Stomach (tissue), 4 donors: Measurements from ENCODE around the gene SOWAHA.

Experiments used
- EP300 ChIP-seq: sonication (generic); formaldehyde crosslinking; IDR thresholded peaks from one replicate; pipeline ENCODE4 v1.6.1; 2017; ENCODE audit warnings: antibody characterized with exemption
- POLR2AphosphoS5 ChIP-seq, 3 donors: sonication (generic); formaldehyde crosslinking; IDR thresholded peaks; one replicate each; pipeline ENCODE4 v1.6.1; 2016; ENCODE audit warnings: antibody characterized with exemption in 3 of 3
- TF ChIP-seq, protein P1 (sequence below), 7 experiments: fragments of 450-650 bp in 4 of 7; fragments of 200-600 bp in 3 of 7; sonication (generic) in 3 of 7; IDR thresholded peaks; one replicate each; pipeline ENCODE4 v1.5.1; 2016 to 2019; ENCODE audit warnings: antibody characterized with exemption in 7 of 7, control low read depth in 2 of 7, mild to moderate bottlenecking in 1 of 7

DNA sequence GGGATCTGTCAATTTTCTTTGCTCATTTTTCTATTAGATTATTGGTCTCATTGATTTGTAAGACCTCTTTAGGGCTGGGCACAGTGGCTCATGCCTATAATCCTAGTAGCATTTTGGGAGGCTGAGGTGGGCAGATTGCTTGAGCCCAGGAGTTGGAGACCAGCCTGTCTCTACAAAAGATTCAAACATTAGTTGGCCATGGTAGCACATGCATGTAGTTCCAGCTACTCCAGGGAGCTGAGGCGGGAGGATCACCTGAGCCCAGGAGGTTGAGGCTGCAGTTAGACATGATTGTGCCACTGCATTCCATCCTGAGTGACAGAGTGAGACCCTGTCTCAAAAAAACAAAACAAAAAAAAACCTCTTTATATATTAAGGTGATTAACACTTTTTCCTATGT, 23.8 kb downstream of the SOWAHA start:
- no peak for TF ChIP-seq EP300
- no peak for TF ChIP-seq POLR2AphosphoS5 (IDR thresholded peaks at IDR 0.05)
- TF ChIP-seq, protein P1, sequence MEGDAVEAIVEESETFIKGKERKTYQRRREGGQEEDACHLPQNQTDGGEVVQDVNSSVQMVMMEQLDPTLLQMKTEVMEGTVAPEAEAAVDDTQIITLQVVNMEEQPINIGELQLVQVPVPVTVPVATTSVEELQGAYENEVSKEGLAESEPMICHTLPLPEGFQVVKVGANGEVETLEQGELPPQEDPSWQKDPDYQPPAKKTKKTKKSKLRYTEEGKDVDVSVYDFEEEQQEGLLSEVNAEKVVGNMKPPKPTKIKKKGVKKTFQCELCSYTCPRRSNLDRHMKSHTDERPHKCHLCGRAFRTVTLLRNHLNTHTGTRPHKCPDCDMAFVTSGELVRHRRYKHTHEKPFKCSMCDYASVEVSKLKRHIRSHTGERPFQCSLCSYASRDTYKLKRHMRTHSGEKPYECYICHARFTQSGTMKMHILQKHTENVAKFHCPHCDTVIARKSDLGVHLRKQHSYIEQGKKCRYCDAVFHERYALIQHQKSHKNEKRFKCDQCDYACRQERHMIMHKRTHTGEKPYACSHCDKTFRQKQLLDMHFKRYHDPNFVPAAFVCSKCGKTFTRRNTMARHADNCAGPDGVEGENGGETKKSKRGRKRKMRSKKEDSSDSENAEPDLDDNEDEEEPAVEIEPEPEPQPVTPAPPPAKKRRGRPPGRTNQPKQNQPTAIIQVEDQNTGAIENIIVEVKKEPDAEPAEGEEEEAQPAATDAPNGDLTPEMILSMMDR (IDR thresholded peaks at IDR 0.05): no peak
